HG03469 (cell line): ENCODE data around the gene MVD.

Source experiments
- ATAC-seq: cut with Tn5 transposase; IDR thresholded peaks from one replicate; pipeline ENCODE4 v1.9.1; 2021; ENCODE audit warnings: mild to moderate bottlenecking, moderate library complexity, moderate number of reproducible peaks; ENCODE audit not compliant: unreplicated experiment

The MVD gene

GRCh38 chr16:88645941-88646340 lies 16.9 kb downstream of the MVD start:
- no peak for ATAC-seq

DNA sequence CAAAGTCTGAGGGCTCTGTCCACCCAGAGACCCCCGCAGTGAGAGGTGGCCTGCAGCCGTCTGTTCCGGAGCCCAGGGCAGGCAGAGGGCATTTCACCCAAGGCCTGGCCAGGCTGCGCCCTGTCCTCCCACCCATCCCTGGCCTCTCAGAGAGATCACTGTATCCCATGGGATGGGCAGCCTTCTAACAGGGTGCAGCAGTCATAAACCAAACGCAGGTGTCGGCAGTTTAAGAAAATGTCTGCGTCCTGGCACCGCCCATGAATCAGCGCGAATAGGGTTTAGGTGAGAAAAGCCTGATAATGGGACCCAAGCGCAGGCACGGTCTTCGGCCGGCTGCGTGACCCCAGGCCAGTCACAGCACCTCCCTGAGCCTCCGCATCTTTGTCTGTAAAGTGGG lies 17.4 kb downstream of the MVD start:
- ATAC-seq: no peak

DNA sequence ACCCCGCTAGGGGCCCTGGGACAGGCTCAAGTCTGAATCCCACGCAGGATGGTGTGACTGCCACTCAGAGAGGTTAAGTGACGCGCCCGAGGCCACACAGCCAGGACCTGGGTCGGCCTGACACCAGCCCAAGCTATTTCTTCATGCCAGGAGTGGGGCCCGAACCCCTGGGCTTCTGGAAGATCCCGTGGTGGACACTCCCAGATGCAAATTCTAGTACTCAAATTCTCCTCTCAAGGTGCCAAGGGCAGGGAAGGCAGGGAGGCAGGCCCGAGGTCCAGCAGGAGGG lies 19.3 kb downstream of the MVD start:
- ATAC-seq: no peak

GRCh38 chr16:88642881-88643643 lies 19.8 kb downstream of the MVD start:
- ATAC-seq: no peak

DNA sequence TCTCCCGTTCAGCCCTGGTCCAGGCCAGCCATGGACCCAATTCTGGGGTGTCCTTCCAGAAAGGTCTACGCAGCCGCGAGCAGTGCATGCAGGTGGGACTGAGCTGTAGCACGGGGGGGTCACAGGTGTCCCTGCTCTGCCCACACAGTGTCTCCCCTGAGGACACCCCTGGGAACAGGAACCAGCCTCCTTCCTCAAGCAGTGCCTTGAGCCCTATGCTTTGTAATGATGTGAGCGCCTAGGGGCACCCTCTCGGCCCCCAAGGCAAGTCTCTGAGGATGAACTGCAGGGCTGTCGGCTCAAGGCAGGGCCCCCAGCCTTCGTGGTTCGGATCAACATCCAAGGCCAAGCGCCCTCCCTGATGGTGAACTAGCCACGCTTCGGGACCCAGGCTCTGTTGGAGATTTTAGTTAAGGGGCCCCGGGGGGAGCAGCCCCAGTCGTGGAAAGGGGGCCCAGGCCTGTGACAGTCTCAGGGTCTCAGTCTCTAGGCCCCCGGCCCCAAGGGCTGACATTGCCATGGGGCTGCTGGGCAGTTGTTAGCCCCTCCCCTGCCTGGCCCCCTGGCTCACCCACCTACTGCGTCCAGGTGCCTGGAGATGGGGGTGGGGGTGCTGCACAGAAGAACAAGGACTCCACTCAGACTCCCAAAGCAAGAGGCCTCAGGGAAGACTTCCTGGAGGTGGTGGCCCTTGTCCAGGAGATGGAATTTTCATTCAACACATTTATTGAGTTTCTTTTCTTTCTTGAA lies 22.2 kb downstream of the MVD start:
- ATAC-seq: no peak

GRCh38 chr16:88640039-88640495 lies 22.8 kb downstream of the MVD start:
- ATAC-seq: no peak

- no peak for ATAC-seq
These were observed 23.5 kb downstream of the MVD start for GRCh38 chr16:88639231-88640038.

GRCh38 chr16:88638323-88639230 lies 24.3 kb downstream of the MVD start, which contains the start of gene IL17C:
IL17C (plus strand) TSS chr16:88638572; CDS start chr16:88638642, 70 bp downstream.
- ATAC-seq: no peak

DNA sequence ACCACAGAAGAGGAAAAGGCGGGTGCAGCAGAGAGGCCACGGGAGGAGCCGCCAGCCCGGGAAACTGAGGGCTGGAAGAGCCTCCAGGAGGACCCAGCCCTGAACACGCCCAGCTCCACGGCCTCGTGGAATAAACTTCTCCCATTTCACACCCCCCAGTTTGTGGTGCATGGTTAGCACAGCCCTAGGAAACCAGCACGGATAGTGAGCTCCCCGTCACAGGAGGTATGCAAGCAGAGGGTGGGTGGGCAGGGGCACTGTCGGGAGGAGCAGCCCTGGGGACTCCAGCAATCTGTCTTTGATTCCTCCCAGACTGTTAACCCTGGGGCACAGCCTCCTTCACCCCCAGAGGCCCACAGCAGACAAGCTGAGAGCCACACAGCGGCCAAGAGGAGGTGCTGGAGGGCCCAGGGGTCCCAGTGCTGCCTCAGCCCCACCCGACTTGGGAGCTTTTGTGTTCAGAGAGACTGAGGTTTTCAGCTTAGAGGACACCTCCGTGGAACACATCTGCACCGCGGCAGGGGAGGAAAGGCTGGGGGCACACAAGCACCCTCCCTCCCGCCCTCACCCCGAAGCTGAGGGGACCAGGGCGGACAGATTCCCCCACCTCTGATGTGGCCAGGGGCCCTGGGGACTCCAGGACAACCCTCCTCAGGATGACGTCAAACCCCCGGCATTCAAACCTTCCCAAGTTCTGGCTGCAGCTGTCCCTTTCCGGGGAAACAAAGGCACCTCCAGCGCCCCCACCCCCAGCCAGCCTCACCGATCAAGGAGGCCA lies 26.2 kb downstream of the MVD start:
- ATAC-seq: no peak

- no peak for ATAC-seq
These were observed 27.1 kb downstream of the MVD start for GRCh38 chr16:88635671-88636319.

GRCh38 chr16:88634994-88635670 lies 27.8 kb downstream of the MVD start:
- ATAC-seq: no peak

DNA sequence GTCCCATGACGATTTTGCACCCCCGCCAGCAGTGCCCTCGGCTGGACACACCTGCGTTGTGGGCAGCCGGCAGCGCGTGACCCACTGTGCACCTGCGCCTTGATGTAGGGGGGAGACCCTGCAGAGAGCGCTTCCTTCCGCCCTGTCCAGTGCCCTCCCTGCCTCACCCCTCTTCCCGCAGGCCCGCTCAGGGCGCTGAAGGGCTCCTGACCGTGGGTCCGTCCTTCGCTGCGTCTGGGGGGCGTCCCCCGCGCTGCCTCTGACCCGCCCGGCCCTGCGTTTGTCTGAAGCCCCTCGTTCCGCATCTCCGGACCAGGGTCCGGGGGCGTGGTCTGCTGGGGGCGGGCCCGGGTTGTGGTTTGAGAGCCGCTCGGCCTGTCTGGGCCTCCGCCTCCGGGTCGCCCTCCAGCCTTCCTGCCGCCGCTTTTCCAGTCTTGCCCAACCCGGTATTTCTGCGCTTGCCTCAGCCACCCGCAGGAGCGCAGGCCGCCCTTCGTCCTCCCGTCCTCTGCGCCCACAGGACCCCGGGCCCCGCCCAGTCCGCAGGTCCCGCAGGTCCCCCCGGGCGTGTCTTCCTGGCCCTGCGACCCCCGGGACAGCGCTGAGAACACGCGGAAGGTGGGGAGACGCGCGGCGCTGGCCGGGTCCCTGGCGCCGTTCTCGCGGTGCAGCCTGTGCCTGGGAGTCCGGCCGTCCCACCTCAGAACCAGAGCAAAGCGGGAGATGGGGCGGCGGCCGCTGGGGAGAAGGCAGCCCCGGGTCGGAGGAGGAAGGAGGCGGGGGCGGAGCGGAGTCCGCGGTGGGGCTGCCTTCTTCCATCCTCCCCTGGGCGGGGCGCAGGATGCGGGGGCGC lies 28.5 kb downstream of the MVD start:
- ATAC-seq: no peak

DNA sequence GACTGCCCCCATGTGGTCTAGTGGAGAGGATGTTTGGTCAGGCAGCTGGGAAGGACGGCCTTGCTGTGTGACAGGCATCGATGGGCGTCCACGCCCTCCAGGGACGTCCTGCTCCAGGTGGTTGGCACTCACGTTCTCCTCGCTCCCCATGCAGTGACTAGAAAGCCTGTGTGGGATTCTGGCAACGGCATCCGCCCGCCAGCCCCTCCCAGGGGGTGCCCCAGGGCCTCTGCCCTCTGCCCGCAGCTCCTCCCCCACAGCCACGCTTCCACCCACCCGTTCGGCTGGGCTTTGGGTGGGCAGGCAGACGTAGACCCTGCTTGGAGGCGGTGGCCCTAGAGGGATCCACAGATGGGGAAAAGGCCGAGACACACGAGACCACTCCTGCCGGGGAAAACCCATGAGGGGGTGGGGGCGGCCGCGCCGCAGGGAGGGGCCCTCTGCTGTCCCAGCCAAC lies 29.2 kb downstream of the MVD start:
- ATAC-seq: no peak

- ATAC-seq: no peak
These were observed 30.3 kb downstream of the MVD start for GRCh38 chr16:88632587-88632930.

GRCh38 chr16:88631920-88632586 lies 30.8 kb downstream of the MVD start:
- ATAC-seq: no peak

- no peak for ATAC-seq
These were observed 31.5 kb downstream of the MVD start for GRCh38 chr16:88631384-88631783.

- ATAC-seq: no peak
These were observed 31.9 kb downstream of the MVD start for GRCh38 chr16:88630941-88631340.
